ENCODE results near the gene SCAMP2. TPM values are rescaled to one million over a fixed set of nuclear protein-coding genes. Genes with fewer than 3 reads are reported as not detected.

SCAMP2 gene
- total RNA-seq, 1 experiment from 2014 or later = 97.4 TPM

- H3K4me1 Mint-ChIP-seq (ENCODE audit: low read depth, unreplicated experiment) = peaks cover 36% of the 10 kb centered on the region
- peak overlapping the region; percentile 64 for H3K4me3 Mint-ChIP-seq (ENCODE audit: unreplicated experiment)
- peak overlapping the region; percentile 86 for H3K27ac Mint-ChIP-seq (ENCODE audit: unreplicated experiment)
- Histone ChIP-seq H3K27me3 (replicated peaks; ENCODE audit: control insufficient read depth, insufficient read depth, low read length) (no peaks in the 10 kb centered on the region), H3K4me3 (ENCODE audit: low read depth, low read length) (no peak overlapping the region), H3K9me3 (peaks cover 6% of the 10 kb centered on the region; the same call in 1 of the 2 replicates), H3K36me3 (ENCODE audit: control insufficient read depth, insufficient read depth, low read length) (peaks cover 3% of the 10 kb centered on the region; the same call in 1 of the 2 replicates), H3K4me1 (peaks cover 51% of the 10 kb centered on the region)
- H3K36me3 Mint-ChIP-seq (ENCODE audit: insufficient read depth, unreplicated experiment) = peaks cover 59% of the 10 kb centered on the region
- TF ChIP-seq CTCF (IDR thresholded peaks at IDR 0.05; ENCODE audit: insufficient read depth in 1 of 2, low read depth in 1 of 2, low read length in 1 of 2, severe bottlenecking in 1 of 2, unreplicated experiment in 1 of 2) = no peak
- ChIA-PET CTCF (interaction anchor here (0.7 to 1.4 kb wide), 5 partner anchors 9 to 89 kb away, joined by 3 to 14 read pairs (median 3); no protein-coding TSS in a partner anchor), POLR2A (interaction anchor here (0.6 to 1.2 kb wide), 8 partner anchors 14 to 498 kb away, joined by 3 to 12 read pairs (median 4); partner anchors contain the start of genes COX5A, FAM219B, MAN2C1 and MPI)
- no TSS peak for BruUV-seq (replicated peaks)
- H3K27me3 Mint-ChIP-seq (ENCODE audit: insufficient read depth, unreplicated experiment) = no peaks in the 10 kb centered on the region
- peak; percentile 63 to 67 for DNase-seq
- H3K9me3 Mint-ChIP-seq (ENCODE audit: unreplicated experiment) = no peaks in the 10 kb centered on the region
- intact Hi-C loops (cut with micrococcal nuclease; ENCODE audit: unreplicated experiment) = loop anchor here (5.0 kb wide), 1 partner anchor 37 kb away; the partner anchor contains the start of gene FAM219B
Observed at GRCh38 chr15:74870436-74871215, 2.5 kb downstream of the SCAMP2 start.

- Histone ChIP-seq H3K4me1 (peaks cover 51% of the 10 kb centered on the region), H3K4me3 (ENCODE audit: low read depth, low read length) (no peak overlapping the region), H3K27me3 (replicated peaks; ENCODE audit: control insufficient read depth, insufficient read depth, low read length) (no peaks in the 10 kb centered on the region), H3K36me3 (ENCODE audit: control insufficient read depth, insufficient read depth, low read length) (peaks cover 3% of the 10 kb centered on the region; the same call in 1 of the 2 replicates), H3K9me3 (peaks cover 6% of the 10 kb centered on the region; the same call in 1 of the 2 replicates)
- BruUV-seq (replicated peaks) = no TSS peak
- ChIA-PET CTCF (interaction anchor here (1.0 to 1.4 kb wide), 5 partner anchors 9 to 88 kb away, joined by 3 to 14 read pairs (median 3); no protein-coding TSS in a partner anchor), POLR2A (interaction anchor here (0.9 to 1.2 kb wide), 4 partner anchors 20 to 498 kb away, joined by 3 to 5 read pairs (median 4); partner anchors contain the start of genes COX5A, MAN2C1 and MPI)
- Mint-ChIP-seq H3K4me1 (ENCODE audit: low read depth, unreplicated experiment) (peaks cover 41% of the 10 kb centered on the region), H3K36me3 (ENCODE audit: insufficient read depth, unreplicated experiment) (peaks cover 59% of the 10 kb centered on the region), H3K4me3 (ENCODE audit: unreplicated experiment) (peak overlapping the region; percentile 64), H3K27ac (ENCODE audit: unreplicated experiment) (peak overlapping the region; percentile 86), H3K27me3 (ENCODE audit: insufficient read depth, unreplicated experiment) (no peaks in the 10 kb centered on the region), H3K9me3 (ENCODE audit: unreplicated experiment) (no peaks in the 10 kb centered on the region)
- no peak for TF ChIP-seq CTCF (IDR thresholded peaks at IDR 0.05; ENCODE audit: insufficient read depth in 1 of 2, low read depth in 1 of 2, low read length in 1 of 2, severe bottlenecking in 1 of 2, unreplicated experiment in 1 of 2)
- no peak for DNase-seq
- intact Hi-C loops (cut with micrococcal nuclease; ENCODE audit: unreplicated experiment) = loop anchor here (5.0 kb wide), 1 partner anchor 37 kb away; the partner anchor contains the start of gene FAM219B
Observed at GRCh38 chr15:74869726-74870407, 3.3 kb downstream of the SCAMP2 start.

GRCh38 chr15:74869372-74869725 lies 3.8 kb downstream of the SCAMP2 start:
- H3K27me3 ChIP-seq (replicated peaks; ENCODE audit: control insufficient read depth, insufficient read depth, low read length) = no peaks in the 10 kb centered on the region
- peaks cover 51% of the 10 kb centered on the region for H3K4me1 ChIP-seq
- H3K27me3 Mint-ChIP-seq (ENCODE audit: insufficient read depth, unreplicated experiment) = no peaks in the 10 kb centered on the region
- no peak overlapping the region for H3K4me3 ChIP-seq (ENCODE audit: low read depth, low read length)
- TF ChIP-seq CTCF (IDR thresholded peaks at IDR 0.05; ENCODE audit: insufficient read depth in 1 of 2, low read depth in 1 of 2, low read length in 1 of 2, severe bottlenecking in 1 of 2, unreplicated experiment in 1 of 2) = no peak
- H3K9me3 ChIP-seq = peaks cover 6% of the 10 kb centered on the region; the same call in 1 of the 2 replicates
- ChIA-PET CTCF (interaction anchor here (1.2 to 1.4 kb wide), 3 partner anchors 10 to 88 kb away, joined by 3 to 4 read pairs (median 3); no protein-coding TSS in a partner anchor), POLR2A (no interaction called here)
- no peak for DNase-seq
- intact Hi-C loops (cut with micrococcal nuclease; ENCODE audit: unreplicated experiment) = no loop called here
- BruUV-seq (replicated peaks) = no TSS peak
- no peak overlapping the region for H3K4me3 Mint-ChIP-seq (ENCODE audit: unreplicated experiment)
- H3K27ac Mint-ChIP-seq (ENCODE audit: unreplicated experiment) = peak overlapping the region; percentile 86
- peaks cover 64% of the 10 kb centered on the region for H3K36me3 Mint-ChIP-seq (ENCODE audit: insufficient read depth, unreplicated experiment)
- peaks cover 3% of the 10 kb centered on the region; the same call in 1 of the 2 replicates for H3K36me3 ChIP-seq (ENCODE audit: control insufficient read depth, insufficient read depth, low read length)
- no peaks in the 10 kb centered on the region for H3K9me3 Mint-ChIP-seq (ENCODE audit: unreplicated experiment)
- H3K4me1 Mint-ChIP-seq (ENCODE audit: low read depth, unreplicated experiment) = peaks cover 45% of the 10 kb centered on the region
